Measurements from ENCODE around the gene ARHGAP22. TPM values are rescaled to one million over a fixed set of nuclear protein-coding genes. Genes with fewer than 3 reads are reported as not detected.

ARHGAP22 gene
- total RNA-seq, 1 experiment from 2014 or later: 9.9 TPM

DNA sequence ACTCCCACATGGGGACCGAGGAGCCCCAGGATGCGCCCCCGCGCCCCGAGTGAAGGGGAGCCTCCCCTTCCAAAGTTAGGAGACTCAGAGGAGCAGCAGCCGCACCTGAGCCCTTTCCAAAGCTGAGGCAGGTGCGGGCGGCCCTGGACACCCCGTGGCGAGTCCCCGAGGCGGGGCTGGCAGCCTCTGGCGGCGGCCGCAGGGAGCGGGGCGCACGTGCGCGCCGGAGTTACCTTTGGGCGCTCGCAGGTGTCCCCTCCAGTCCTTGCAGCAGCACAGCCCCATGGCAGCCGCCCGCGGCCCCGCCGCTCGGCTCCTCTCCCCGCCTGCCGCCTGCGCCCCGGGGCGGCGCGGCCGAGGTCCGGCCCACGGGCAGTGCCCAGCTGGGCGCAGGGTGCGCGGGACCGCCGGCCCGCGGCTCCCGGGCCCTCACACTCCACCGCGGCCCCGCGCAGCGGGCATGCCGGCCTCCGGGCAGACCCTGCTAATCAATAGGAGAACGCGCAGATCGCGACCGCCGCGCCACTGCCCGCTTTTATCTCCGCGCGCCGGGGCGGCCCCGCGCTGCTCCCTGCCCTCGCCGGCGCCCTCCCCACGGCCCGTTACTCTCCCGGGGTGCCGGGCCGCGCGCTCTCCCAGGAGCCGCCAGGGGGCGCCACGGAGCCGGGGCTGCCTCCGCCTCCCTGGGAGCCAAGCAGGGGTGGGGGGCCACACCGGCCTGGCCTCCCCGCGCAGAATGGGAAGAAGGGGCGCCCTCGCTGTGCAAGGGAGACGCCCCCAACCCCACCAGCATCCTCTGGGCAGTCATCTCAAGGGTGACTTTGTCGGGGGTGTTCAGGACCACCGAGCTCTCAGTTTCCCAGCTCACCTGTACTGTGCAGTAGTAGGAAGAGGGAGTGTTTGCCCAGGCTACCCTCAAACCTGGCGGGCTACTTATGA, 80.8 kb downstream of the ARHGAP22 start (continued):
- TF ChIP-seq, protein P1, sequence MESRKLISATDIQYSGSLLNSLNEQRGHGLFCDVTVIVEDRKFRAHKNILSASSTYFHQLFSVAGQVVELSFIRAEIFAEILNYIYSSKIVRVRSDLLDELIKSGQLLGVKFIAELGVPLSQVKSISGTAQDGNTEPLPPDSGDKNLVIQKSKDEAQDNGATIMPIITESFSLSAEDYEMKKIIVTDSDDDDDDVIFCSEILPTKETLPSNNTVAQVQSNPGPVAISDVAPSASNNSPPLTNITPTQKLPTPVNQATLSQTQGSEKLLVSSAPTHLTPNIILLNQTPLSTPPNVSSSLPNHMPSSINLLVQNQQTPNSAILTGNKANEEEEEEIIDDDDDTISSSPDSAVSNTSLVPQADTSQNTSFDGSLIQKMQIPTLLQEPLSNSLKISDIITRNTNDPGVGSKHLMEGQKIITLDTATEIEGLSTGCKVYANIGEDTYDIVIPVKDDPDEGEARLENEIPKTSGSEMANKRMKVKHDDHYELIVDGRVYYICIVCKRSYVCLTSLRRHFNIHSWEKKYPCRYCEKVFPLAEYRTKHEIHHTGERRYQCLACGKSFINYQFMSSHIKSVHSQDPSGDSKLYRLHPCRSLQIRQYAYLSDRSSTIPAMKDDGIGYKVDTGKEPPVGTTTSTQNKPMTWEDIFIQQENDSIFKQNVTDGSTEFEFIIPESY (IDR thresholded peaks at IDR 0.05; ENCODE audit: extremely low read depth, insufficient replicate concordance, low read length): no peak

DNA sequence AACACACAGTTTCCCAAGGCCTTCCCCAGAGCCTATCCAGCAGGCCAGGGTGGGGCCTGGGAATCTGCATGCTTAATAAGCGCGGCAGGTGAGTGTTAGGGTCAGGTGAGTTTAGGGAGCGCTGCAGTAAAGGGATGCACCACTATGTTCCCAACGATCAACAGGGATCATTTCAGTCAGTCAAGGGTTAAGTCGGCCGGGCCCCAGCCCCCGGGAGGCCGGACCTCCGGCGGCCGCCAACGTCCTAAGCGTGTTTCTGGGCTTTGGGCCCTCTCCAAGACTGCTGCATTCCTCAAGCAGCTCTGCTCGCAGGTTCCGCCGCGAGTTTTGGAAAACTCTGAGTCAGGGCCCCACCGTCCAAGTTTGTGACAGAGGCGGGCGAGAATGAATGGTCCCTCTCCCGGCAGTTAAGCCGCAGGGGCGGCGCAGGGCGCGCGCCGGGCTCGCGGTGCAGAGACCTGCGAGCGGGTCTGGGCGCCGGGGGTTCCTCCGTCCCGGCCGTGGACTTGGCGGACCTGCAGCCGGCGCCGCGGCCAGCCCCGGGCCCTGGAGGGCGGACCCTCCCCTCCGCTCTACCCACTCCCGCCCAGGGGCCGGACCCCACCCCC, 81.6 kb downstream of the ARHGAP22 start:
- H3K9me2 ChIP-seq (ENCODE audit: insufficient read depth): no peaks in the 10 kb centered on the region
- ChIA-PET POLR2A (no interaction called here), RAD21 (ENCODE audit: low non-redundant PET in 1 of 2, low total read pairs in 2 of 2, uncharacterized antibody in 2 of 2, unreplicated experiment in 2 of 2) (no interaction called here), CTCF (interaction anchor here (2.6 kb wide), 2 partner anchors 11 to 133 kb away, joined by 9 to 15 read pairs; no protein-coding TSS in a partner anchor)
- no peaks in the 10 kb centered on the region for H3K9me3 ChIP-seq (ENCODE audit: control insufficient read depth in 1 of 2, insufficient read depth in 1 of 2, low read depth in 1 of 2, low read length in 2 of 2)
- no peak for TF ChIP-seq SRF (IDR thresholded peaks at IDR 0.05; ENCODE audit: low read depth)
- peak; percentile 20 for TF ChIP-seq POLR2A (IDR thresholded peaks at IDR 0.05; ENCODE audit: borderline replicate concordance, extremely low read depth, insufficient read depth, insufficient read length)
- H3K4me3 ChIP-seq (replicated peaks in 1 of 2; ENCODE audit: low read depth in 1 of 2, low read length in 2 of 2): peak overlapping the region; percentile 54 to 70
- intact Hi-C loops (cut with micrococcal nuclease): no loop called here
- ATAC-seq (peak; percentile 60), DNase-seq (ENCODE audit: low read depth, low spot score) (peak; percentile 19)
- H3K79me2 ChIP-seq (ENCODE audit: insufficient read depth, low read length): no peaks in the 10 kb centered on the region
- H2AFZ ChIP-seq (ENCODE audit: low read depth, low read length, poor library complexity, severe bottlenecking): peak overlapping the region; percentile 4
- H3K27ac ChIP-seq (ENCODE audit: low read depth, low read length): peak overlapping the region; percentile 60
- no peaks in the 10 kb centered on the region for H3K36me3 ChIP-seq (ENCODE audit: control insufficient read depth in 1 of 2, insufficient read depth in 2 of 2, low read length in 2 of 2)
- H3K4me1 ChIP-seq (ENCODE audit: control insufficient read depth in 1 of 2, insufficient read depth in 2 of 2, low read length in 2 of 2): peaks cover 6 to 10% of the 10 kb centered on the region in 2 experiments; a peak in 3 of 4 replicates
- H3K27me3 ChIP-seq (ENCODE audit: insufficient read depth, low read length): no peaks in the 10 kb centered on the region
- no TSS peak for BruUV-seq (replicated peaks)
- H3K9ac ChIP-seq (ENCODE audit: low read length): peak overlapping the region; percentile 65
- peak overlapping the region; percentile 92 for H3K4me2 ChIP-seq (ENCODE audit: low read length)
- no peaks in the 10 kb centered on the region for H4K20me1 ChIP-seq (ENCODE audit: insufficient read depth)

Measured in HCT116 (cell line).